GM19438 (cell line): ENCODE results near the gene GET3.
"Not testable (repeated sequence)": the region's sequence is repeated elsewhere in the genome, so short reads cannot be mapped to it uniquely, and the experiment has no call there.

ENCODE experiments used
- ATAC-seq: cut with Tn5 transposase; IDR thresholded peaks from one replicate; pipeline ENCODE4 v1.9.1; 2021; ENCODE audit warnings: low read depth; ENCODE audit not compliant: unreplicated experiment

GET3 gene

GRCh38 chr19:12715102-12715501, 22.2 kb upstream of the GET3 start:
- ATAC-seq, result no peak

GRCh38 chr19:12715929-12716328, 21.4 kb upstream of the GET3 start:
- no peak for ATAC-seq

- no peak for ATAC-seq
Measured at GRCh38 chr19:12720296-12720695, 17.0 kb upstream of the GET3 start.

GRCh38 chr19:12720851-12721655, 16.2 kb upstream of the GET3 start:
- ATAC-seq, result no peak

GRCh38 chr19:12721656-12722565, 15.4 kb upstream of the GET3 start:
- ATAC-seq, result peak; percentile 36

GRCh38 chr19:12722566-12723380, 14.5 kb upstream of the GET3 start:
- peak; percentile 73 for ATAC-seq

GRCh38 chr19:12723381-12723640, 14.0 kb upstream of the GET3 start:
- ATAC-seq, result no peak

- ATAC-seq, result no peak
Measured at GRCh38 chr19:12723641-12724426, 13.5 kb upstream of the GET3 start, which contains the start of gene TNPO2. TNPO2 (minus strand) TSS chr19:12723932; CDS start chr19:12720977, 2,955 bp downstream.

- not testable (repeated sequence) for ATAC-seq
Measured at GRCh38 chr19:12725612-12726011, 11.7 kb upstream of the GET3 start.

- ATAC-seq, result no peak
Measured at GRCh38 chr19:12726988-12727316, 10.3 kb upstream of the GET3 start.

GRCh38 chr19:12727745-12728433, 9.4 kb upstream of the GET3 start:
- ATAC-seq, result no peak

GRCh38 chr19:12730064-12730463, 7.2 kb upstream of the GET3 start:
- ATAC-seq, result no peak

- ATAC-seq, result no peak
Measured at GRCh38 chr19:12731337-12731736, 6.0 kb upstream of the GET3 start.

GRCh38 chr19:12733369-12734214, 3.7 kb upstream of the GET3 start:
- no peak for ATAC-seq

GRCh38 chr19:12737835-12738351, 596 bp downstream of the GET3 start:
- no peak for ATAC-seq

GRCh38 chr19:12745166-12745897, 8.0 kb downstream of the GET3 start:
- no peak for ATAC-seq

GRCh38 chr19:12748489-12748888, 11.2 kb downstream of the GET3 start:
- ATAC-seq, result no peak

GRCh38 chr19:12749938-12750521, 12.7 kb downstream of the GET3 start:
- no peak for ATAC-seq
